HG03039 (cell line): ENCODE results near the gene KRTAP4-4.

Experiments used
- ATAC-seq: cut with Tn5 transposase; IDR thresholded peaks from one replicate; pipeline ENCODE4 v1.9.1; 2021; ENCODE audit warnings: mild to moderate bottlenecking, moderate library complexity; ENCODE audit not compliant: unreplicated experiment

Gene KRTAP4-4

GRCh38 chr17:41116297-41116696 is 44.3 kb downstream of the KRTAP4-4 start:
- ATAC-seq, result no peak

GRCh38 chr17:41111151-41111885 is 49.2 kb downstream of the KRTAP4-4 start:
- ATAC-seq, result no peak
